ENCODE data around the gene CAPSL. TPM values are rescaled to one million over a fixed set of nuclear protein-coding genes. Genes with fewer than 3 reads are reported as not detected.
"Not testable (repeated sequence)": the region's sequence is repeated elsewhere in the genome, so short reads cannot be mapped to it uniquely, and the experiment has no call there.

Gene CAPSL
- 8.7 TPM for total RNA-seq
- long read RNA-seq, partial matches to known transcripts, result 0 of 6 reads
- long read RNA-seq, other reads (novel, unspliced or antisense), result 2 of 6 reads

DNA sequence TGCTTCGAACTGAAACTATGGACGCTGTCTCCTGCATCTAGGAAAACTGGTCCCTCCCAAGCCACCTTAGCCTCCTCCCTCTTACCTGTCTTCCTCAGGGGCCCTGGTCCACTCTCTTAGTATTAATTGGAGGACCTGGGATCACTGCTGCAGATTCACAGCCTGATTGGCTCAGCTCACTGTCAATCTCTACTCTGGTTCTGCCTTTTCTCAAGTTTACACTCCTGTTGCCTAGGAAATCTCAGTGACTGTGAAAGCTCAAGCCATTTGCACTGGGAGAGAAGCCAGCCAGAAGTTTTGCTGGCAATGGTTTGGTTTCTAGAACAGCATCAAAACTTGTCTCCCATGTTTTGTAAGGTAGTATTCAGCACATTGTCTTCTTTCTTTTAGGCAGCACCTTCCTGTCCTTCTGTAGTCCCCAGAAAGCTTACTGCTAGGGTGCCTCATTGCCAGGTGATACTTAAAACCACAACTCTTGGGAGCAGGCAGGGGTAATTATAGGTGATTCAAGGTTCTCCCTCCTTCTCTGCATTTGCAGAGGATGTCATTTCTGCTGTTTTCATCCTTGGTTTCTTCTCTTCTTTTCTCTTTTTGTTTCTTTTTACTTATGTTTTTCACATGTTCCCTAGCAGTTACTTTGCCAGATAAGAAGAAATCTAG lies at the start of gene CAPSL:
Gene CAPSL, minus strand, starts transcription at position 55 of the 660 bp plus-strand sequence. CDS start 17,502 bp downstream, outside the sequence.
- H3K27me3 ChIP-seq (ENCODE audit: low read depth), result no peaks in the 10 kb centered on the region
- TF ChIP-seq, protein P1, sequence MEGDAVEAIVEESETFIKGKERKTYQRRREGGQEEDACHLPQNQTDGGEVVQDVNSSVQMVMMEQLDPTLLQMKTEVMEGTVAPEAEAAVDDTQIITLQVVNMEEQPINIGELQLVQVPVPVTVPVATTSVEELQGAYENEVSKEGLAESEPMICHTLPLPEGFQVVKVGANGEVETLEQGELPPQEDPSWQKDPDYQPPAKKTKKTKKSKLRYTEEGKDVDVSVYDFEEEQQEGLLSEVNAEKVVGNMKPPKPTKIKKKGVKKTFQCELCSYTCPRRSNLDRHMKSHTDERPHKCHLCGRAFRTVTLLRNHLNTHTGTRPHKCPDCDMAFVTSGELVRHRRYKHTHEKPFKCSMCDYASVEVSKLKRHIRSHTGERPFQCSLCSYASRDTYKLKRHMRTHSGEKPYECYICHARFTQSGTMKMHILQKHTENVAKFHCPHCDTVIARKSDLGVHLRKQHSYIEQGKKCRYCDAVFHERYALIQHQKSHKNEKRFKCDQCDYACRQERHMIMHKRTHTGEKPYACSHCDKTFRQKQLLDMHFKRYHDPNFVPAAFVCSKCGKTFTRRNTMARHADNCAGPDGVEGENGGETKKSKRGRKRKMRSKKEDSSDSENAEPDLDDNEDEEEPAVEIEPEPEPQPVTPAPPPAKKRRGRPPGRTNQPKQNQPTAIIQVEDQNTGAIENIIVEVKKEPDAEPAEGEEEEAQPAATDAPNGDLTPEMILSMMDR (IDR thresholded peaks at IDR 0.05), result no peak
- H3K9me3 ChIP-seq, result no peaks in the 10 kb centered on the region
- ATAC-seq, result peak; percentile 80 to 82
- DNase-seq, result no peak
- no peak within 1 kb of the TSS for H3K4me3 ChIP-seq
- intact Hi-C loops (cut with DNase I), result no loop called here
- no peak within 1 kb of the TSS for H3K27ac ChIP-seq
- H3K4me1 ChIP-seq, result no peaks in the 10 kb centered on the region
- no peaks in the 10 kb centered on the region for H3K36me3 ChIP-seq

DNA sequence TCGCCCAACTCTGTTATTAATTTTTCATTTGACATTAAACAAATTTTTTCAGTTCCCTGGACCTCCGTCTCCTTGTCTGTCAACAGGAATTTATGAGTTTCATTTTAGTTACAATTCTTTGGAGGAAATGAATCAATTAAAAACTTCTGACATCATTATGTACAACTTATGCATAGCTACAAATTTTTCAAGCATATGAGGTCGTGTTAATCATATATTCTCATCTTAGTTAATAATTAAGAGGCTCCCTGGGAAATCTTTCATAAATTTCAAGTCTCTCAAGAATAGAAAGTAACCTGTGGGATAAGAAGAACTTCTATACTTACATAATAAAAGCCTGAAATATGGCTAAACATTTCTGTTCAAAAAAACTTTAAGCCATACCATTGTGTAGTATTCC lies 49.4 kb upstream of the CAPSL start:
- intact Hi-C loops (cut with DNase I), result no loop called here
- ATAC-seq, result no peak

DNA sequence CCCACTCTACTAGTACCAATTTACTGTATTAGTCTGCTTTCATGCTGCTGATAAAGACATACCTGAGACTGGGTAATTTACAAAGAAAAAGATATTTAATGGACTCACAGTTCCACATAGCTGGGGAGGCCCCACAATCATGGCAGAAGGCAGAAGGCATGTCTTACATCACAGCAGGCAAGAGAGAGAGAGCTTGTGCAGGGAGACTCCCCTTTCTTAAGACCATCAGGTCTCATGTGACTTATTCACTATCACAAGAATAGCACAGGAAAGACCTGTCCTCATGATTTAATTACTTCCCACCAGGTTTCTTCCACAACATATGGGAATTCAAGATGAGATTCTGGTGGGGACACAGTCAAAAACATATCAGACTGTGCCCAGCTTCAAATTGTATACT lies 41.3 kb upstream of the CAPSL start:
- no peak for ATAC-seq
- no peaks in the 10 kb centered on the region for H3K27me3 ChIP-seq (ENCODE audit: low read depth)
- intact Hi-C loops (cut with DNase I), result no loop called here
- no peaks in the 10 kb centered on the region for H3K36me3 ChIP-seq
- H3K9me3 ChIP-seq, result peaks cover 5% of the 10 kb centered on the region
- H3K4me3 ChIP-seq, result no peak overlapping the region
- no peak overlapping the region for H3K27ac ChIP-seq
- DNase-seq, result no peak
- no peaks in the 10 kb centered on the region for H3K4me1 ChIP-seq
- TF ChIP-seq, protein P1 (IDR thresholded peaks at IDR 0.05), result no peak

More for the DNA sequence above, 49.4 kb upstream of the CAPSL start:
- Histone ChIP-seq H3K27ac (no peak overlapping the region), H3K27me3 (ENCODE audit: low read depth) (peaks cover 9% of the 10 kb centered on the region), H3K4me3 (no peak overlapping the region), H3K4me1 (no peaks in the 10 kb centered on the region), H3K9me3 (no peaks in the 10 kb centered on the region), H3K36me3 (no peaks in the 10 kb centered on the region)
- no peak for DNase-seq
- TF ChIP-seq, protein P1 (IDR thresholded peaks at IDR 0.05), result no peak

DNA sequence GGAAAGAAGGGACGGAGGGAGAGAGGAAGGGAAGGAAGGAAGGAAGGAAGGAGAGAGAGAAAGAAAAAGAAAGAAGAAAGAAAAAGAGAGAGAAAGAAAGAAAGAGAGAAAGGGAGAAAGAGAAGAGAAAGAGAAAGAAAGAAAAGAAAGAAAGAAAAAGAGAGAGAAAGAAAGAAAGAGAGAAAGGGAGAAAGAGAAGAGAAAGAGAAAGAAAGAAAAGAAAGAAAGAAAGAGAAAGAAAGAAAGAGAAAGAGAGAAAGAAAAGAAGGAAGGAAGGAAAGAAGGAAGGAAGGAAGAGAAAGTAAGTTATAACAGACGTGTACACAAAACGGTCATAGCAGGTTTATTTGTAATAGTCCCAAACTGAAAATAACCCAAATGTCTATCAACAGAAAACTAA lies 38.4 kb upstream of the CAPSL start:
- H3K4me3 ChIP-seq; H3K27ac ChIP-seq; H3K27me3 ChIP-seq (ENCODE audit: low read depth); ATAC-seq; intact Hi-C loops (cut with DNase I); H3K4me1 ChIP-seq; H3K9me3 ChIP-seq; DNase-seq; H3K36me3 ChIP-seq: not testable (repeated sequence)

DNA sequence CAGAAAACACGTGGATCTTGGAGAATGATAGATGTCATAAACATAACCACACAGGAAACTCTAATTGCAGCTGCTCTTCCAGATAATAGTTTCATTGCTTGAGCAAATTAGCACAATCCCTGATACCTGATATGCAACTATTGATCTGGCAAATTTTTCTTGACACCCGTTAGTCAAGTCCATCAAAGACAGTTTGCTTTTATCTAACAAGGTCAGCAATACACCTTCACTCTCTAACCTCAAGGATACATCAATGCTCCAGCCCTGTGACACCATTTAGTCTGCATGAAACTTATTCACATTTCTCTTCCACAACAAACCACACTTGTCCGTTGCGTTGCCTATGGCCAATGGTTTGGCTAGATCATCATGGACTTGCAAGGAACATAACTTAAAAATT lies 36.1 kb upstream of the CAPSL start:
- intact Hi-C loops (cut with DNase I), result no loop called here
- TF ChIP-seq, protein P1 (IDR thresholded peaks at IDR 0.05), result no peak
- Histone ChIP-seq H3K27me3 (ENCODE audit: low read depth) (no peaks in the 10 kb centered on the region), H3K36me3 (no peaks in the 10 kb centered on the region), H3K9me3 (no peaks in the 10 kb centered on the region), H3K27ac (no peak overlapping the region), H3K4me1 (no peaks in the 10 kb centered on the region), H3K4me3 (no peak overlapping the region)
- ATAC-seq (no peak), DNase-seq (no peak)

DNA sequence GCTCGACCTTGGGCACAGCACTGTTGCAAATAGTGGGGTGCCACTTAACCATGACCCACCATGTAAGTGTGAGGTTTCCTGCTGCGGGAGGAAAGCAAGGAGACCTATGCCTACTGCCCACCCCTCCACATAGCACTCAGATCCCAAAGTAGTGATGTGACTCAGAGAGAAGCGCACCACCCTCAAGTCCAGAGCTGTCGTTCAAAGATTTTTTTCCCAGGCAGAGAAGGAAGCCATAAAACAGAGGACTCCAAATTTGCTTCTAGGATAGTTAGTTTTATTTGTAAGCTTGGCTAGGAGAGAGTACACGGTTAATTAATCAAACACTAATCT lies 33.4 kb upstream of the CAPSL start:
- intact Hi-C loops (cut with DNase I), result no loop called here
- Histone ChIP-seq H3K9me3 (no peaks in the 10 kb centered on the region), H3K4me3 (no peak overlapping the region), H3K27me3 (ENCODE audit: low read depth) (no peaks in the 10 kb centered on the region), H3K27ac (no peak overlapping the region), H3K4me1 (no peaks in the 10 kb centered on the region), H3K36me3 (no peaks in the 10 kb centered on the region)
- no peak for DNase-seq
- ATAC-seq, result no peak
- TF ChIP-seq, protein P1 (IDR thresholded peaks at IDR 0.05), result no peak
